ENCODE measurements around the gene TNS1. TPM values are rescaled to one million over a fixed set of nuclear protein-coding genes. Genes with fewer than 3 reads are reported as not detected.
A peak's percentile ranks its signal among the peaks of the same experiment; 100 is the strongest.
"Not testable (repeated sequence)": the region's sequence is repeated elsewhere in the genome, so short reads cannot be mapped to it uniquely, and the experiment has no call there.

TNS1 gene
- total RNA-seq, 1 donor, result 48.9 TPM

DNA sequence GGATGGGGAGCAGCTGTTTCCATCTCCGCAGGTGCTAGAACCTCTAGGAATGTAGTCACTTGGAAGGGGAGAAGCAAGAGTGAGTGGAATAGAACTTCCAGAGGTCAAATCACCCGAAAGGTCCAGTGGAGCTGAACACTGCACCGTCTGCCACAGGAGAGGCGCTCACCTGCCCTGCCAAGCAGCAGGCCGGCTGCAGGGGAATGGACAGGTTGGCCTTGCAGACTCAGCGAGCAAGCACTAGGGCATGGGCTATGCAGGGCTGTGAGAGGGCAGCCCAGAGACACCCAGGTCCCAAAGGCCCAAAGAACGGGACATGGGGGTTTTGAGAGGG is 214.2 kb downstream of the TNS1 start:
- Histone ChIP-seq H2AFZ (ENCODE audit: low read length) (no peak overlapping the region), H3K36me3 (ENCODE audit: insufficient read depth, low read length) (no peaks in the 10 kb centered on the region), H3K4me1 (ENCODE audit: insufficient read depth, low read length) (peaks cover 28% of the 10 kb centered on the region), H3K79me2 (ENCODE audit: insufficient read depth, low read length) (no peaks in the 10 kb centered on the region), H4K20me1 (ENCODE audit: insufficient read depth, low read length) (no peaks in the 10 kb centered on the region), H3K27ac (ENCODE audit: low read depth, low read length) (no peak overlapping the region), H3K4me3 (ENCODE audit: insufficient read depth, low read length) (no peak overlapping the region), H3K9me3 (ENCODE audit: low read depth, low read length) (no peaks in the 10 kb centered on the region), H3K27me3 (ENCODE audit: insufficient read depth, low read length) (no peaks in the 10 kb centered on the region), H3K4me2 (ENCODE audit: insufficient read depth, low read length) (no peak overlapping the region)
- TF ChIP-seq, protein P1, sequence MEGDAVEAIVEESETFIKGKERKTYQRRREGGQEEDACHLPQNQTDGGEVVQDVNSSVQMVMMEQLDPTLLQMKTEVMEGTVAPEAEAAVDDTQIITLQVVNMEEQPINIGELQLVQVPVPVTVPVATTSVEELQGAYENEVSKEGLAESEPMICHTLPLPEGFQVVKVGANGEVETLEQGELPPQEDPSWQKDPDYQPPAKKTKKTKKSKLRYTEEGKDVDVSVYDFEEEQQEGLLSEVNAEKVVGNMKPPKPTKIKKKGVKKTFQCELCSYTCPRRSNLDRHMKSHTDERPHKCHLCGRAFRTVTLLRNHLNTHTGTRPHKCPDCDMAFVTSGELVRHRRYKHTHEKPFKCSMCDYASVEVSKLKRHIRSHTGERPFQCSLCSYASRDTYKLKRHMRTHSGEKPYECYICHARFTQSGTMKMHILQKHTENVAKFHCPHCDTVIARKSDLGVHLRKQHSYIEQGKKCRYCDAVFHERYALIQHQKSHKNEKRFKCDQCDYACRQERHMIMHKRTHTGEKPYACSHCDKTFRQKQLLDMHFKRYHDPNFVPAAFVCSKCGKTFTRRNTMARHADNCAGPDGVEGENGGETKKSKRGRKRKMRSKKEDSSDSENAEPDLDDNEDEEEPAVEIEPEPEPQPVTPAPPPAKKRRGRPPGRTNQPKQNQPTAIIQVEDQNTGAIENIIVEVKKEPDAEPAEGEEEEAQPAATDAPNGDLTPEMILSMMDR (IDR thresholded peaks at IDR 0.05; ENCODE audit: extremely low read depth, low read depth, low read length), result no peak
- DNase-seq (ENCODE audit: insufficient read length, low spot score, missing footprints), result no peak

DNA sequence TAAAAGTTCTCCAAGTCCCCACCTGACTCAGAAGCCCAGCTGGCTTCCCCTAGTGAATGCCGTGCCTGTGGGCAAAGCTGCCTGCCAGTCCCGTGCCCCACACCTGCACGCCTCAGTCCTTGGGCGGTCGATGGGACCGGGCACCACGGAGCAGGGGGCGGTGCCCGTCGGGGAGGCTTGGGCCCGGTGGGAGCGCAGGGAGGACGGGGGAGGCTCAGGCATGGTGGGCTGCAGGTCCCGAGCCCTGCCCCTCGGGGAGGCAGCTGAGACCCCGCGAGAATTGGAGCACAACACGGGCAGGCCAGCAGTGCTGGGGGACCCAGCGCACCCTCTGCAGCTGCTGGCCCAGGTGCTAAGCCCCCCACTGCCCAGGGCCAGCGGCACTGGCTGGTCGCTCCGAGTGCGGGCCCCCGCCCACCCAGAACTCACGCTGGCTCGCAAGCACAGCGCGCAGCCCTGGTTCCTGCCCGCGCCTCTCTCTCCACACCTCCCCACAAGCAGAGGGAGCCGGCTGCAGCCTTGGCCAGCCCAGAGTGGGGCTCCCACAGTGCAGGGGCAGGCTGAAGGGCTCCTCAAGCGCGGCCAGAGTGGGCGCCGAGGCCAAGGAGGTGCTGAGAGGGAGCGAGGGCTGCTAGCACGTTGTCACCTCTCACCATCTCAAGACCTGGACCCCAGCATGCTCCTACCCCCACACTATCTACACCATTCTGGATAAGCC is 215.5 kb downstream of the TNS1 start:
- H3K4me1 ChIP-seq (ENCODE audit: insufficient read depth, low read length), result peaks cover 24% of the 10 kb centered on the region
- H3K27ac ChIP-seq (ENCODE audit: low read depth, low read length), result no peak overlapping the region
- H3K4me2 ChIP-seq (ENCODE audit: insufficient read depth, low read length), result no peak overlapping the region
- no peak for DNase-seq (ENCODE audit: insufficient read length, low spot score, missing footprints)
- no peaks in the 10 kb centered on the region for H4K20me1 ChIP-seq (ENCODE audit: insufficient read depth, low read length)
- TF ChIP-seq, protein P1 (IDR thresholded peaks at IDR 0.05; ENCODE audit: extremely low read depth, low read depth, low read length), result no peak
- H3K79me2 ChIP-seq (ENCODE audit: insufficient read depth, low read length), result no peaks in the 10 kb centered on the region
- no peaks in the 10 kb centered on the region for H3K36me3 ChIP-seq (ENCODE audit: insufficient read depth, low read length)
- no peaks in the 10 kb centered on the region for H3K27me3 ChIP-seq (ENCODE audit: insufficient read depth, low read length)
- no peak overlapping the region for H3K4me3 ChIP-seq (ENCODE audit: insufficient read depth, low read length)
- no peak overlapping the region for H2AFZ ChIP-seq (ENCODE audit: low read length)
- H3K9me3 ChIP-seq (ENCODE audit: low read depth, low read length), result no peaks in the 10 kb centered on the region

DNA sequence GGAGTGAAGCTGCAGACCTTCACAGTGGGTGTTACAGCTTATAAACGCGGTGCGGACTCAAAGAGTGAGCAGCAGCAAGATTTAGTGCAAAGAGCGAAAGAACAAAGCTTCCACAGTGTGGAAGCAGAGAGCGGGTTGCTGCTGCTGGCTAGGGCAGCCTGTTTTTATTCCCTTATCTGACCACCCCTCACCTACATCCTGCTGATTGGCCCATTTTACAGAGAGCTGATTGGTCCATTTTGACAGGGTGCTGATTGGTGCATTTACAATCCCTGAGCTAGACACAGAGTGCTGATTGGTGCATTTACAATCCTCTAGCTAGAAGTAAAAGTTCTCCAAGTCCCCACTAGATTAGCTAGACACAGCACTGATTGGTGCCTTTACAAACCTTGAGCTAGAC is 216.2 kb downstream of the TNS1 start:
- peaks cover 22% of the 10 kb centered on the region for H3K4me1 ChIP-seq (ENCODE audit: insufficient read depth, low read length)
- not testable (repeated sequence) for H2AFZ ChIP-seq (ENCODE audit: low read length)

DNA sequence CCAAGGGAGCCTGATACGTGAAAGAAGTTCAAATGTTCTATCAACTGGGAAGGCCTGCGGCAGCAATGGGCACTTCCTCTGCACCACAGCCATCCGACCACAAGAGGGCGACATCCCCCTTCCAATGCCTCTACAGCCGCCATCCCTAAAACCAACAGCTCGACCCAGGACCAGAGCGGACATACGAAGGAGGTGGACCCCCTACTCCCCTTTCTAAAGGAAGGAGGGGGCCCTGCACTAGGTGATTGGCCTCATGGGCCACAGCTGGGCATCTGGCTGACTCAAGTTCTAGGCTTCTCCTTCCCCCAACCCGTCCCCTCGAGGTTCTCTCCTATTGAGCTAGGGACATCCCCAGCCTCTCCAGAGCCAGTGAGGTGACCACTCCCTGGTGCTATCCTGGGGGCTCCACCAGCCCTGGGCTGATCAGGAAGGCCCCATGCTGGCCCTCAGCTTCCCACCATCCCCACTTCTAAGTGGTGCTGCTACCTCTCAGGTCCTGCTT is 217.2 kb downstream of the TNS1 start:
- Histone ChIP-seq H3K36me3 (ENCODE audit: insufficient read depth, low read length) (no peaks in the 10 kb centered on the region), H4K20me1 (ENCODE audit: insufficient read depth, low read length) (no peaks in the 10 kb centered on the region), H2AFZ (ENCODE audit: low read length) (peak overlapping the region; percentile 85), H3K4me2 (ENCODE audit: insufficient read depth, low read length) (peak overlapping the region; percentile 59), H3K4me1 (ENCODE audit: insufficient read depth, low read length) (peaks cover 12% of the 10 kb centered on the region), H3K27me3 (ENCODE audit: insufficient read depth, low read length) (no peaks in the 10 kb centered on the region), H3K79me2 (ENCODE audit: insufficient read depth, low read length) (no peaks in the 10 kb centered on the region), H3K9me3 (ENCODE audit: low read depth, low read length) (no peaks in the 10 kb centered on the region), H3K4me3 (ENCODE audit: insufficient read depth, low read length) (no peak overlapping the region), H3K27ac (ENCODE audit: low read depth, low read length) (no peak overlapping the region)
- peak; percentile 95 for DNase-seq (ENCODE audit: insufficient read length, low spot score, missing footprints)
- TF ChIP-seq, protein P1 (IDR thresholded peaks at IDR 0.05; ENCODE audit: extremely low read depth, low read depth, low read length), result peak; percentile 95

More for the DNA sequence above, 216.2 kb downstream of the TNS1 start:
- not testable (repeated sequence) for H3K4me2 ChIP-seq (ENCODE audit: insufficient read depth, low read length); H3K27me3 ChIP-seq (ENCODE audit: insufficient read depth, low read length); H3K36me3 ChIP-seq (ENCODE audit: insufficient read depth, low read length); H3K4me3 ChIP-seq (ENCODE audit: insufficient read depth, low read length); H3K79me2 ChIP-seq (ENCODE audit: insufficient read depth, low read length); H3K27ac ChIP-seq (ENCODE audit: low read depth, low read length); H4K20me1 ChIP-seq (ENCODE audit: insufficient read depth, low read length); H3K9me3 ChIP-seq (ENCODE audit: low read depth, low read length); DNase-seq (ENCODE audit: insufficient read length, low spot score, missing footprints)
